ENCODE measurements around the gene ZNF746.

- TF ChIP-seq CTCF (IDR thresholded peaks at IDR 0.05) = no peak
- no peak for TF ChIP-seq REST (IDR thresholded peaks at IDR 0.05)
- no peak for TF ChIP-seq HMGXB4 (CRISPR knock-in tag; IDR thresholded peaks at IDR 0.05; ENCODE audit: borderline replicate concordance)
- TF ChIP-seq RAD21 (conservative IDR thresholded peaks at IDR 0.05 in 1 of 2, IDR thresholded peaks at IDR 0.05 in 1 of 2) = no peak
- TF ChIP-seq SMC3 (IDR thresholded peaks at IDR 0.05) = no peak
- no peak for TF ChIP-seq ATOH8 (CRISPR knock-in tag; IDR thresholded peaks at IDR 0.05; ENCODE audit: low read depth)
- no peak for TF ChIP-seq POLR2A (IDR thresholded peaks at IDR 0.05; ENCODE audit: low read length)
- no peak for TF ChIP-seq HOXA7 (CRISPR knock-in tag; IDR thresholded peaks at IDR 0.05)
Measured at GRCh38 chr7:149509774-149510173, 12.2 kb upstream of the ZNF746 start.

Measured in A549 (cell line).